ENCODE data around the gene UBE3A. TPM values are rescaled to one million over a fixed set of nuclear protein-coding genes. Genes with fewer than 3 reads are reported as not detected.

The UBE3A gene
- total RNA-seq, 2 donors from 2014 or later: 92.2 to 101 TPM

DNA sequence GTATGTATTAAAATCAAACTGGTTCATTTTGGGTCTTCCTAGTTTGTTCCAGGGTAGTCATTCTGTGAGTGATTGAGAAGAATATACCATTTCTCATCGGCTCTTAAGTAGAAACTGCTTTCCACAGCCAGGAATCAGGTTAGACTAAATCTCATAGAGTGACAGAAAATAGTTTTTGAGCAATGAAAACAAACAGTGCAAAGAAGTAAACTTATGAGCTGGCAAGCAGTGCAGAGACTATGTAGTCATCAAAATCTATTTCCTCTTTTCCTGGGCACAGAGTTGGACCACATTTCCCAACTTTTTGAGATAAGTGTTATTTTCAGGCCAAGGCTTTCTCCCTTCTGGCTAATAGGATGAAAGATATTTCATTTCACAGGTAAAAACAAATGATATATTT lies 66.5 kb downstream of the UBE3A start:
- H3K36me3 Mint-ChIP-seq (ENCODE audit: low read depth): peaks cover 55% of the 10 kb centered on the region
- no peaks in the 10 kb centered on the region for H3K27me3 Mint-ChIP-seq (ENCODE audit: insufficient read depth)
- Histone ChIP-seq H3K9ac (ENCODE audit: extremely low read depth, low read length, poor library complexity, severe bottlenecking) (no peak overlapping the region), H3K4me1 (ENCODE audit: control insufficient read depth, insufficient read depth, low read length) (no peaks in the 10 kb centered on the region), H3K9me3 (ENCODE audit: control insufficient read depth, low read length) (no peaks in the 10 kb centered on the region), H3K27ac (ENCODE audit: low read depth, low read length) (no peak overlapping the region), H3K4me3 (ENCODE audit: low read length) (no peak overlapping the region), H3K36me3 (ENCODE audit: control insufficient read depth, insufficient read depth, low read length) (peaks cover 76% of the 10 kb centered on the region), H3K27me3 (ENCODE audit: control insufficient read depth, insufficient read depth, low read length, poor library complexity, severe bottlenecking) (no peaks in the 10 kb centered on the region)
- no peak overlapping the region for H3K27ac Mint-ChIP-seq
- DNase-seq: no peak
- no peak overlapping the region for H3K4me3 Mint-ChIP-seq
- H3K9me3 Mint-ChIP-seq: no peaks in the 10 kb centered on the region
- TF ChIP-seq CTCF (conservative IDR thresholded peaks at IDR 0.05): no peak
- 95% methylated on average over 1 of the region's 1 CpG; no CpG with 5 or more reads in 1 of the 2 experiments for WGBS, 2 experiments (ENCODE audit: insufficient coverage in 1 of 2, insufficient read length in 1 of 2)
- H3K4me1 Mint-ChIP-seq: no peaks in the 10 kb centered on the region

GRCh38 chr15:25368850-25369249 lies 70.0 kb downstream of the UBE3A start:
- no peaks in the 10 kb centered on the region for H3K4me1 ChIP-seq (ENCODE audit: control insufficient read depth, insufficient read depth, low read length)
- TF ChIP-seq CTCF (conservative IDR thresholded peaks at IDR 0.05): no peak

GRCh38 chr15:25366058-25366457 lies 72.8 kb downstream of the UBE3A start:
- Histone ChIP-seq H3K4me3 (ENCODE audit: low read length) (no peak overlapping the region), H3K9ac (ENCODE audit: extremely low read depth, low read length, poor library complexity, severe bottlenecking) (no peak overlapping the region), H3K4me1 (ENCODE audit: control insufficient read depth, insufficient read depth, low read length) (no peaks in the 10 kb centered on the region), H3K27ac (ENCODE audit: low read depth, low read length) (no peak overlapping the region), H3K27me3 (ENCODE audit: control insufficient read depth, insufficient read depth, low read length, poor library complexity, severe bottlenecking) (no peaks in the 10 kb centered on the region), H3K36me3 (ENCODE audit: control insufficient read depth, insufficient read depth, low read length) (peaks cover 45% of the 10 kb centered on the region), H3K9me3 (ENCODE audit: control insufficient read depth, low read length) (peaks cover 7% of the 10 kb centered on the region)
- Mint-ChIP-seq H3K4me1 (peaks cover 4% of the 10 kb centered on the region), H3K4me3 (no peak overlapping the region), H3K36me3 (ENCODE audit: low read depth) (peaks cover 40% of the 10 kb centered on the region), H3K27ac (no peak overlapping the region), H3K27me3 (ENCODE audit: insufficient read depth) (no peaks in the 10 kb centered on the region), H3K9me3 (no peaks in the 10 kb centered on the region)
- no peak for DNase-seq
- 97 to 100% methylated on average over 1 of the region's 1 CpG for WGBS, 2 experiments (ENCODE audit: insufficient coverage in 1 of 2, insufficient read length in 1 of 2)
- TF ChIP-seq CTCF (conservative IDR thresholded peaks at IDR 0.05): no peak

More at GRCh38 chr15:25368850-25369249, 70.0 kb downstream of the UBE3A start:
- Mint-ChIP-seq H3K4me1 (no peaks in the 10 kb centered on the region), H3K36me3 (ENCODE audit: low read depth) (peaks cover 55% of the 10 kb centered on the region), H3K4me3 (no peak overlapping the region), H3K9me3 (no peaks in the 10 kb centered on the region), H3K27ac (no peak overlapping the region), H3K27me3 (ENCODE audit: insufficient read depth) (no peaks in the 10 kb centered on the region)
- Histone ChIP-seq H3K27me3 (ENCODE audit: control insufficient read depth, insufficient read depth, low read length, poor library complexity, severe bottlenecking) (no peaks in the 10 kb centered on the region), H3K36me3 (ENCODE audit: control insufficient read depth, insufficient read depth, low read length) (peaks cover 61% of the 10 kb centered on the region), H3K4me3 (ENCODE audit: low read length) (no peak overlapping the region), H3K27ac (ENCODE audit: low read depth, low read length) (no peak overlapping the region), H3K9ac (ENCODE audit: extremely low read depth, low read length, poor library complexity, severe bottlenecking) (no peak overlapping the region), H3K9me3 (ENCODE audit: control insufficient read depth, low read length) (peaks cover 7% of the 10 kb centered on the region)
- no peak for DNase-seq
- 95 to 100% methylated on average over 1 of the region's 1 CpG for WGBS, 2 experiments (ENCODE audit: insufficient coverage in 1 of 2, insufficient read length in 1 of 2)
